Measurements from ENCODE around the gene RNF141.

Gene RNF141

GRCh38 chr11:10522921-10523320, 18.1 kb downstream of the RNF141 start:
- DNase-seq (ENCODE audit: low read depth), result no peak

- no peak for DNase-seq (ENCODE audit: low read depth)
Observed at GRCh38 chr11:10522276-10522675, 18.7 kb downstream of the RNF141 start.

GRCh38 chr11:10520562-10520961, 20.4 kb downstream of the RNF141 start:
- no peak for DNase-seq (ENCODE audit: low read depth)

- no peak for DNase-seq (ENCODE audit: low read depth)
Observed at GRCh38 chr11:10519630-10520029, 21.4 kb downstream of the RNF141 start.

GRCh38 chr11:10518891-10519290, 22.1 kb downstream of the RNF141 start:
- DNase-seq (ENCODE audit: low read depth), result no peak

- no peak for DNase-seq (ENCODE audit: low read depth)
Observed at GRCh38 chr11:10518123-10518522, 22.9 kb downstream of the RNF141 start.

GRCh38 chr11:10515418-10515817, 25.6 kb downstream of the RNF141 start:
- DNase-seq (ENCODE audit: low read depth), result no peak

- no peak for DNase-seq (ENCODE audit: low read depth)
Observed at GRCh38 chr11:10514709-10515108, 26.3 kb downstream of the RNF141 start.

GRCh38 chr11:10514202-10514601, 26.8 kb downstream of the RNF141 start:
- no peak for DNase-seq (ENCODE audit: low read depth)

GRCh38 chr11:10511181-10511621, 29.8 kb downstream of the RNF141 start:
- no peak for DNase-seq (ENCODE audit: low read depth)

GRCh38 chr11:10506008-10506370, 35.0 kb downstream of the RNF141 start:
- no peak for DNase-seq (ENCODE audit: low read depth)

GRCh38 chr11:10505278-10506007, 35.5 kb downstream of the RNF141 start:
- no peak for DNase-seq (ENCODE audit: low read depth)

- no peak for DNase-seq (ENCODE audit: low read depth)
Observed at GRCh38 chr11:10504490-10504889, 36.5 kb downstream of the RNF141 start.

- DNase-seq (ENCODE audit: low read depth), result no peak
Observed at GRCh38 chr11:10503777-10504480, 37.1 kb downstream of the RNF141 start.

- DNase-seq (ENCODE audit: low read depth), result no peak
Observed at GRCh38 chr11:10503221-10503620, 37.8 kb downstream of the RNF141 start.

- DNase-seq (ENCODE audit: low read depth), result no peak
Observed at GRCh38 chr11:10502770-10503169, 38.2 kb downstream of the RNF141 start.

- no peak for DNase-seq (ENCODE audit: low read depth)
Observed at GRCh38 chr11:10502065-10502680, 38.8 kb downstream of the RNF141 start.

GRCh38 chr11:10500757-10501684, 40.0 kb downstream of the RNF141 start:
- no peak for DNase-seq (ENCODE audit: low read depth)

GRCh38 chr11:10499874-10500601, 40.9 kb downstream of the RNF141 start:
- DNase-seq (ENCODE audit: low read depth), result no peak

GRCh38 chr11:10499452-10499851, 41.5 kb downstream of the RNF141 start:
- no peak for DNase-seq (ENCODE audit: low read depth)
